A673 (cell line): Measurements from ENCODE around the gene SLC25A13. TPM values are rescaled to one million over a fixed set of nuclear protein-coding genes. Genes with fewer than 3 reads are reported as not detected.

Experiments used
- BruUV-seq: library from RNA; stranded (reverse); fragments of 400-500 nt; replicated peaks from 2 replicates; lab custom pipeline; 2021; lab: Mats Ljungman, UMichigan
- CTCF ChIA-PET: fragments of 300-600 bp; sonication (Branson Sonifier 250); formaldehyde crosslinking; loops from one replicate; lab custom pipeline; 2022; ENCODE audit warnings: antibody characterized with exemption; lab: Charles Lee
- POLR2A ChIA-PET: fragments of 300-600 bp; sonication (Branson Sonifier 250); formaldehyde crosslinking; loops from one replicate; lab custom pipeline; 2022; ENCODE audit warnings: antibody characterized with exemption; ENCODE audit not compliant: low non-redundant PET; lab: Charles Lee
- DNase-seq: peaks from one replicate; pipeline ENCODE4 v3.0.0-alpha.2; 2015; ENCODE audit warnings: low spot score
- H3K27ac ChIP-seq: fragments of 200-600 bp; sonication (generic); 2 replicates; pipeline ENCODE4 v1.5.1; 2016; ENCODE audit warnings: mixed run types, low read depth, mild to moderate bottlenecking, mixed read lengths, antibody characterized with exemption, low read length; ENCODE audit not compliant: poor library complexity, severe bottlenecking
- H3K27me3 ChIP-seq: fragments of 200-600 bp; sonication (generic); replicated peaks from 2 replicates; pipeline ENCODE4 v1.6.1; 2017; ENCODE audit warnings: mixed run types, low read depth, mild to moderate bottlenecking, mixed read lengths, antibody characterized with exemption, low read length; ENCODE audit not compliant: insufficient read depth, poor library complexity
- H3K36me3 ChIP-seq: fragments of 200-600 bp; sonication (generic); 2 replicates; pipeline ENCODE4 v1.6.1; 2016; ENCODE audit warnings: mixed run types, mild to moderate bottlenecking, mixed read lengths, antibody characterized with exemption, low read length; ENCODE audit not compliant: insufficient read depth, poor library complexity, severe bottlenecking
- H3K4me1 ChIP-seq: fragments of 200-600 bp; sonication (generic); 2 replicates; pipeline ENCODE4 v1.6.1; 2017; ENCODE audit warnings: mixed run types, mild to moderate bottlenecking, mixed read lengths, antibody characterized with exemption, low read length; ENCODE audit not compliant: insufficient read depth, poor library complexity, severe bottlenecking
- H3K4me3 ChIP-seq: fragments of 200-600 bp; sonication (generic); 2 replicates; pipeline ENCODE4 v1.5.1; 2016; ENCODE audit warnings: low read depth, mixed run types, mild to moderate bottlenecking, mixed read lengths, low read length; ENCODE audit not compliant: poor library complexity, severe bottlenecking
- H3K9me3 ChIP-seq: fragments of 200-600 bp; sonication (generic); 2 replicates; pipeline ENCODE4 v1.6.1; 2016; ENCODE audit warnings: mixed run types, low read depth, mild to moderate bottlenecking, mixed read lengths, antibody characterized with exemption, low read length; ENCODE audit not compliant: poor library complexity, severe bottlenecking
- CTCF ChIP-seq: fragments of 300-800, 200-600 bp; sonication (generic); conservative IDR thresholded peaks from 2 replicates; pipeline ENCODE4 v1.5.1; 2017; ENCODE audit warnings: low read depth, mild to moderate bottlenecking, antibody characterized with exemption, low read length, moderate library complexity, mixed read lengths
- EZH2 ChIP-seq: fragments of 200-600 bp; sonication (generic); IDR thresholded peaks from 2 replicates; pipeline ENCODE4 v1.6.1; 2017; ENCODE audit warnings: borderline replicate concordance, low read depth, mild to moderate bottlenecking, mixed read lengths, antibody characterized with exemption, low read length; ENCODE audit not compliant: poor library complexity, severe bottlenecking
- intact Hi-C: fragments of 100-400 bp; cut with micrococcal nuclease; formaldehyde crosslinking; loops from one replicate; pipeline ENCODE4 v1.10.0; 2022; ENCODE audit not compliant: unreplicated experiment
- total RNA-seq: library from RNA; stranded (reverse); gene quantifications from 2 replicates; pipeline ENCODE4 v1.2.3, GENCODE V29; 2021

Gene SLC25A13
- total RNA-seq, 1 experiment from 2014 or later: 22.7 TPM

DNA sequence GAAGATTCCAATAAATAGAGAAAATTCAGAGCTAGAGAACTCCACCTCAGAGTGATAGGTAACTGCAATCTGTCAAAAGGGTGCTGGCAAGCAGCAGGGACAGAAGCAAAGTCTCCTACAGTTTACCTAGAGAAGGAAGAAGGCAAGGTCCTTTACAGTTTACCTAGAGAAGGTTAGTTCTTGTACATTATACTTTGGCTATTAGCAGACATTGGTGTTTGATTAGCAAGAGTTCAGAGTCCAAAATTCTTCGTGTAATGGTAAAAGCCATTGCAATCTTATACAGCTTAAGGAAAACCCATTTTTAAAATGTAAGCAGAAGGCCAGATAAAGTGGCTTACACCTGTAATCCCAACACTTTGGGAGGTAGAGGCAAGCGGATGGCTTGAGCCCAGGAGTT is 45.9 kb downstream of the SLC25A13 start:
- Histone ChIP-seq H3K4me3 (no peak overlapping the region), H3K9me3 (no peaks in the 10 kb centered on the region), H3K36me3 (no peaks in the 10 kb centered on the region), H3K27me3 (no peaks in the 10 kb centered on the region), H3K27ac (no peak overlapping the region), H3K4me1 (no peaks in the 10 kb centered on the region)
- DNase-seq: no peak
- intact Hi-C loops: no loop called here
- CTCF ChIA-PET: no interaction called here
- POLR2A ChIA-PET: no interaction called here
- no peak for TF ChIP-seq EZH2
- no peak for TF ChIP-seq CTCF
- BruUV-seq: no TSS peak

- Histone ChIP-seq H3K9me3 (no peaks in the 10 kb centered on the region), H3K27me3 (no peaks in the 10 kb centered on the region), H3K36me3 (no peaks in the 10 kb centered on the region), H3K27ac (no peak overlapping the region), H3K4me3 (no peak overlapping the region), H3K4me1 (no peaks in the 10 kb centered on the region)
- no TSS peak for BruUV-seq
- TF ChIP-seq CTCF: no peak
- TF ChIP-seq EZH2: no peak
- intact Hi-C loops: no loop called here
- ChIA-PET CTCF (no interaction called here), POLR2A (no interaction called here)
- DNase-seq: no peak
These were observed 48.2 kb downstream of the SLC25A13 start for GRCh38 chr7:96273716-96274115.

GRCh38 chr7:96269246-96269994 is 52.5 kb downstream of the SLC25A13 start:
- Histone ChIP-seq H3K27me3 (no peaks in the 10 kb centered on the region), H3K4me1 (no peaks in the 10 kb centered on the region), H3K36me3 (no peaks in the 10 kb centered on the region), H3K27ac (no peak overlapping the region), H3K4me3 (no peak overlapping the region), H3K9me3 (no peaks in the 10 kb centered on the region)
- TF ChIP-seq CTCF (no peak), EZH2 (no peak)
- intact Hi-C loops: no loop called here
- ChIA-PET POLR2A (no interaction called here), CTCF (no interaction called here)
- BruUV-seq: no TSS peak
- DNase-seq: no peak
